Hepatocyte (in vitro differentiated cells): ENCODE results near the gene DLX5.

Experiments used
- EZH2 ChIP-seq: fragments of 200-600 bp; sonication (generic); IDR thresholded peaks from 2 replicates; pipeline ENCODE4 v1.6.1; 2016; ENCODE audit warnings: antibody characterized with exemption, mild to moderate bottlenecking, borderline replicate concordance
- EZH2phosphoT487 ChIP-seq: fragments of 200-600 bp; sonication (generic); IDR thresholded peaks from one replicate; pipeline ENCODE4 v1.6.1; 2018; ENCODE audit warnings: antibody characterized with exemption, mild to moderate bottlenecking, low read depth, moderate library complexity; ENCODE audit not compliant: unreplicated experiment, severe bottlenecking
- TF ChIP-seq, protein P1 (sequence below): fragments of 200-600 bp; sonication (generic); IDR thresholded peaks from 2 replicates; pipeline ENCODE4 v1.5.1; 2016; ENCODE audit warnings: antibody characterized with exemption, mild to moderate bottlenecking; ENCODE audit not compliant: poor library complexity

DNA sequence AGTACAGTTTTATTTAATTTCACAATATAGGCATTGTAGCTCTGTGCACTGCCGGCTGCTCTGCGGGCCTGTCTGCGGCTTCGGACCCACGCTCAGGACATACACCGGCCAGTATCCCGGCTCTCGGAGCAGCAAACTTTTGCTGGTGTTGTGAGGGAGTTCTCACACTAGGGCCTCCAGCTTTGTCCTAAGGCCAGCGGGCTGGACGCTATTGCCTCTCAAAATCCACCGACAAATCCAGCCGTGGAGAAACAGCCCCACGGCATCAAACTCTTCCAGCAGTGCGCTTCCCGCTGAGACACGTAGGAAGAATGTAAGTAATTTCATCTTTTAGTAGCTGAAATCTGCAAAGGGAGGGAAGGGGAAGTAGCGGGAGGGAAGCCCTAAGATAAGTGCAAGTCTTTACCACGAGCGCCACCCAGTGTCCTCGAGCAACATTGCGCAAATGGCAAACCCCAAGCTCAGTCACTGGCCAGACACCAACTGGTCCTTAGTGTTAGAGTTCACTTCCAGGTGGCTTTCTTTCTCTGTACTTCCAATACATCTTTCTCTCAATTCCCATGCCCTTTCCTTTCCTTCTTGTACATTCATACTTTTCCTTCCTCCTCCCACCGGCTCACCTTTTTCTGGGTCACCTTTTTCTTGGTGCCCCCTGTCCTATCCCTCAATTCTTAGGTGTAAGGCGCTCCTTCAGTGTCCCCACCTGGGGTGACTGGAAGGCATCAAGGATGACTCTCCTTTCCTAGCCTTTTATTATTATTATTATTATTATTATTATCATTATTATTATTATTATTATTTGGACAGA is 3.0 kb upstream of the DLX5 start:
- TF ChIP-seq, protein P1, sequence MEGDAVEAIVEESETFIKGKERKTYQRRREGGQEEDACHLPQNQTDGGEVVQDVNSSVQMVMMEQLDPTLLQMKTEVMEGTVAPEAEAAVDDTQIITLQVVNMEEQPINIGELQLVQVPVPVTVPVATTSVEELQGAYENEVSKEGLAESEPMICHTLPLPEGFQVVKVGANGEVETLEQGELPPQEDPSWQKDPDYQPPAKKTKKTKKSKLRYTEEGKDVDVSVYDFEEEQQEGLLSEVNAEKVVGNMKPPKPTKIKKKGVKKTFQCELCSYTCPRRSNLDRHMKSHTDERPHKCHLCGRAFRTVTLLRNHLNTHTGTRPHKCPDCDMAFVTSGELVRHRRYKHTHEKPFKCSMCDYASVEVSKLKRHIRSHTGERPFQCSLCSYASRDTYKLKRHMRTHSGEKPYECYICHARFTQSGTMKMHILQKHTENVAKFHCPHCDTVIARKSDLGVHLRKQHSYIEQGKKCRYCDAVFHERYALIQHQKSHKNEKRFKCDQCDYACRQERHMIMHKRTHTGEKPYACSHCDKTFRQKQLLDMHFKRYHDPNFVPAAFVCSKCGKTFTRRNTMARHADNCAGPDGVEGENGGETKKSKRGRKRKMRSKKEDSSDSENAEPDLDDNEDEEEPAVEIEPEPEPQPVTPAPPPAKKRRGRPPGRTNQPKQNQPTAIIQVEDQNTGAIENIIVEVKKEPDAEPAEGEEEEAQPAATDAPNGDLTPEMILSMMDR = peak; percentile 90
- TF ChIP-seq EZH2phosphoT487 = no peak
- TF ChIP-seq EZH2 = no peak
